ENCODE data around the gene CGB5.
A peak's percentile ranks its signal among the peaks of the same experiment; 100 is the strongest.
"Not testable (repeated sequence)": the region's sequence is repeated elsewhere in the genome, so short reads cannot be mapped to it uniquely, and the experiment has no call there.

Gene CGB5

DNA sequence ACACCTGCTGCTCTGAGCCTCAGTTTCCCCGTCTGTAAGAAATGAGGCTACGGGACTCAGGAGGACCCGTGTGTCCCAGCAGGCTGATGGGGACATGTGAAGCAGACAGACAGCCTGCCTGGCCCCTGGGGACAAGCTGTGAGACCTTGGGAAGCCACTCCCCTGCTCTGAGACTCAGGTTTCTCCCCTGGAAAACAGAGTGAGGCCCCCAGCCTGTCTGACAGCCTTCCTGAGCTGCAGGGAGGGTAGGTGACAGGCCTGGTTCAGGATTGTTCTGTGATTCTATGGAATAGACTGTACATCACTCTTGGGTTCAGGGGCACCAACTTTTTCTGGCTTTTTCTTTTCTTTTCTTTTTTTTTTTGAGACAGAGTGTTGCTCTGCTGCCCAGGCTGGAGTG is 23.9 kb downstream of the CGB5 start:
- no peak overlapping the region for H3K9ac ChIP-seq
- no peaks in the 10 kb centered on the region for H3K36me3 ChIP-seq
- no peak overlapping the region for H3K4me3 ChIP-seq
- H3K27me3 ChIP-seq = peaks cover 55 to 68% (median 64%) of the 10 kb centered on the region in 11 experiments
- H3K27ac ChIP-seq = no peak overlapping the region
- no peak for TF ChIP-seq Cebpa-rat (IDR thresholded peaks at IDR 0.05)
- peaks cover 0 to 10% (median 0%) of the 10 kb centered on the region in 11 experiments; a peak in 1 of 22 replicates for H3K9me3 ChIP-seq (replicated peaks in 1 of 11)
- peaks cover 0 to 8% (median 0%) of the 10 kb centered on the region in 11 experiments; a peak in 4 of 22 replicates for H4K20me1 ChIP-seq
- peak overlapping the region in 1 of 11 experiments; percentile 12; a peak in 1 of 22 replicates for H3K4me2 ChIP-seq
- peaks cover 0 to 4% (median 0%) of the 10 kb centered on the region in 10 experiments; a peak in 1 of 20 replicates for H3K4me1 ChIP-seq

DNA sequence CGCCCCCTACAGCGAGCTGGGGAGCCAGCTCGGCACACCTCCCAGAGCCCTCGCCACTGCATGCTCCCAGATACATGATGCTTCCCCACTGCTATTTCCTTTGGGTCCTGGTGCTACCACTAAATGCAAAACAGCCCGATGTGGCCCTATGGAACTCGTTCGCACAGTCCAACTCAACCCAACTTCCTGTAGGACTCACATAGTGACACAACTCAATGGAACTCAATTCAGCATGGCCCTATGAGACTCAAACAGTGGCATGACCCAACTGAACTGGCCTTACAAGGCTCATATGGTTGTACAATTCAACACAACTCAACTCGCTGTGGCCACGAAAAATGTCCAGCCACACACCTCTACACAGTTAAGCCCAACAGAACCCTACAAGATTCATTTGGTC is 25.4 kb downstream of the CGB5 start:
- no peak overlapping the region for H3K4me2 ChIP-seq
- H3K27me3 ChIP-seq = peaks cover 41 to 54% (median 49%) of the 10 kb centered on the region in 11 experiments
- no peak overlapping the region for H3K27ac ChIP-seq
- peaks cover 0 to 8% (median 0%) of the 10 kb centered on the region in 11 experiments; a peak in 4 of 22 replicates for H4K20me1 ChIP-seq
- peaks cover 0 to 10% (median 0%) of the 10 kb centered on the region in 11 experiments; a peak in 1 of 22 replicates for H3K9me3 ChIP-seq (replicated peaks in 1 of 11)
- no peaks in the 10 kb centered on the region for H3K36me3 ChIP-seq
- H3K4me3 ChIP-seq = no peak overlapping the region
- H3K4me1 ChIP-seq = peaks cover 0 to 9% (median 4%) of the 10 kb centered on the region in 10 experiments; a peak in 10 of 20 replicates
- no peak overlapping the region for H3K9ac ChIP-seq
- no peak for TF ChIP-seq Cebpa-rat (IDR thresholded peaks at IDR 0.05)

- Histone ChIP-seq H3K9me3 (replicated peaks in 1 of 11) (peaks cover 0 to 10% (median 0%) of the 10 kb centered on the region in 11 experiments; a peak in 1 of 22 replicates), H3K36me3 (no peaks in the 10 kb centered on the region), H3K27me3 (peaks cover 27 to 40% (median 35%) of the 10 kb centered on the region in 11 experiments), H4K20me1 (peaks cover 0 to 8% (median 0%) of the 10 kb centered on the region in 11 experiments; a peak in 1 of 22 replicates), H3K9ac (no peak overlapping the region), H3K4me1 (peaks cover 0 to 11% (median 7%) of the 10 kb centered on the region in 10 experiments; a peak in 10 of 20 replicates), H3K27ac (no peak overlapping the region), H3K4me2 (no peak overlapping the region), H3K4me3 (no peak overlapping the region)
- TF ChIP-seq Cebpa-rat (IDR thresholded peaks at IDR 0.05) = no peak
These were observed 26.8 kb downstream of the CGB5 start for GRCh38 chr19:49070416-49070815.

DNA sequence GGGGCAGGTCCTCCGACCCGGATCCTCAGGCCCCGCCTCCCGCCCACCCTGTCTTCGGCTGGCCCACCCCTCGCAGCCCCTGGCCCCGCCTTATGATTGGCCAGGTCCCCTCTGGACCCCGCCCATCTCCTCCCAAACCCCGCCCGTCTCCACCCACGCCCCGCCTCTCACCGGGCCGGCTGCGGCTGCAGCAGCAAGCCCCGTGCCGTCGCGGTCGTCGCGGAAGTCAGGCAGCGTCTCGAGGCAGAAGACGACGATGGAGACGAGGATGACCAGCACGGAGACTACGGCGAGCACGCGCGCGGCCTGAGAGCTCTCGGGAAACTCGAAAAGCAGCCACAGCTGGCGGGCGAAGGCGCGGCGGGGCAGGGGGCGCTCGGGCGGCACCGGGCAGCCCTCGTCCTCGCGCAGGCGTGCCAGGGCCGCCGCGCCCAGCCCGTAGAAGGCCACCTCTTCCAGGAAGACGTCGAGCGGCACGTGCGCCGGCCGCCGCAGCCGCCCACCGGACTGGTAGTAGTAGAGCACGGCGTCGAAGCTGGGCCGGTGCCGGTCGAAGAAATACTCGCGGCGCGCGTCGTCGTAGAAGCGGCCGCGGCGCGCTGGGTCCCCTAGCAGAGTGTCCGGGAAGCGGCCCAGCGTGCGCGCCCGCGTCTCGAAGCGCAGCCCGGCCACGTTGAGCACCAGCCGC is 28.4 kb downstream of the CGB5 start:
- Histone ChIP-seq H3K27ac (no peak overlapping the region), H3K9me3 (replicated peaks in 1 of 11) (peaks cover 0 to 10% (median 0%) of the 10 kb centered on the region in 11 experiments; a peak in 1 of 22 replicates), H3K9ac (no peak overlapping the region), H4K20me1 (no peaks in the 10 kb centered on the region), H3K4me1 (peaks cover 0 to 11% (median 7%) of the 10 kb centered on the region in 10 experiments; a peak in 10 of 20 replicates), H3K36me3 (no peaks in the 10 kb centered on the region), H3K27me3 (peaks cover 11 to 24% (median 19%) of the 10 kb centered on the region in 11 experiments), H3K4me2 (no peak overlapping the region), H3K4me3 (no peak overlapping the region)
- TF ChIP-seq Cebpa-rat (IDR thresholded peaks at IDR 0.05) = no peak

DNA sequence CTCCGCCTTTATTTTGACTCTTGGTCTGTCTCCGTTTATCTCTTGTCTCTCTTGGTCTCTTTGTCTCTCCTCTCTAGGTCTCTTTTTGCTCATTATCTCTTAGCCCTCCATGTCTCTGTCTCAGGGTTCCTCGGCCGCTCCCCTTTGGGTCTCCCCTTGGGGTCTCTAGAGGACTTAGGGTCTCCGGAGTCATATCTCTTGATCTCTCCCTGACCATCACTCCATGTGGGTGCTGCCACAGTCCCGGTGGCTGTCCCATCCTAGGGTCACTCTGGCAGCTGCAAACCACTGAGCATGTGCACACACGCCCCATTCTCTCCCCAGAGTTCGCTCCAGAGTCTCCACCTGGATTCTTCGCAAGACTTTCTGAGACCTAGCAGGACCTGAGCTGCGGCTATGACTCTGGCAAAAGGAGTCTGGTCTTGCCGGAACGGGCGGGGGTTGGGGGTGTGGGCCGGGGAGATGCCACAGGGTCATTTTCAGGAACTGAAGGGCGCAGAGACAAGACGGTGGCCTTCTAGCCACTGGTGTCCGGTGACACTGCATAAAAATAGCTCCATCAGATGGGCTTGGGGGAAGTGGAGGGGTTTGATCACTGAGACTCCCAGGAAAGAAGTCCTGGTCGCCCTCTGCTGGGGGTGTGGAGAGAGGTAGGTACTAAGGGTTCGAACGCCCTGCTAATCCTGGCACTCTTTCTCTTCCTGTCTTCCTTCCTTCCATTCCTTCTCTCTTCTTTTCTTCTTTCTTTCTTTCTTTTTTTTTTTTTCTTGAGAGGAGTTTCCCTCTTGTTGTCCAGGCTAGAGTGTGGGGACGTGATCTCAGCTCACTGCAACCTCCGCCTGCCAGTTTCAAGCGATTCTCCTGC is 30.1 kb downstream of the CGB5 start:
- H3K27me3 ChIP-seq = peaks cover 0 to 7% (median 2%) of the 10 kb centered on the region in 11 experiments; a peak in 9 of 22 replicates
- peak overlapping the region in 6 of 11 experiments; percentile 2 to 48 (median 22); a peak in 9 of 22 replicates for H3K4me2 ChIP-seq
- peaks cover 0 to 11% (median 7%) of the 10 kb centered on the region in 10 experiments; a peak in 10 of 20 replicates for H3K4me1 ChIP-seq

DNA sequence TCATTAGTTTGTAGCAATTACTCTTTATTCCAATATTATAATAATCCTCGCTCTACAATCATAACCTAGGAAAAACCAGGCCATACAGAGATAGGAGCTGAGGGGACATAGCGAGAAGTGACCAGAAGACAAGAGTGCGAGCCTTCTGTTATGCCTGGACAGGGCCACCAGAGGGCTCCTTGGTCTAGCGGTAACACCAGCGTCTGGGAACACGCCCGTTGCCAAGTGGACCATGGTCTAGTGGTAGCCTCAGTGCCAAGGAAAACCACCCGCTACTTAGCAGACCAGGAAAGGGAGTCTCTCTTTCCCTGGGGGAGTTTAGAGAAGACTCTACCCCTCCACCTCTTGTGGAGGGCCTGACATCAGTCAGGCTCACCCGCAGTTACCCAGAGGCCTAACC is 31.2 kb downstream of the CGB5 start:
- H3K4me3 ChIP-seq, H3K4me2 ChIP-seq, H3K36me3 ChIP-seq, H3K27ac ChIP-seq, H3K27me3 ChIP-seq, H3K9ac ChIP-seq, H4K20me1 ChIP-seq: not testable (repeated sequence)
- Histone ChIP-seq H3K9me3 (replicated peaks in 1 of 11) (peaks cover 0 to 10% (median 0%) of the 10 kb centered on the region in 11 experiments; a peak in 1 of 22 replicates), H3K4me1 (peaks cover 0 to 11% (median 7%) of the 10 kb centered on the region in 10 experiments; a peak in 10 of 20 replicates)

More for the DNA sequence above, 30.1 kb downstream of the CGB5 start:
- Histone ChIP-seq H4K20me1 (no peaks in the 10 kb centered on the region), H3K36me3 (no peaks in the 10 kb centered on the region), H3K9ac (no peak overlapping the region; a peak in 1 of 22 replicates), H3K9me3 (replicated peaks in 1 of 11) (peaks cover 0 to 10% (median 0%) of the 10 kb centered on the region in 11 experiments; a peak in 1 of 22 replicates), H3K27ac (no peak overlapping the region), H3K4me3 (no peak overlapping the region)
- TF ChIP-seq Cebpa-rat (IDR thresholded peaks at IDR 0.05) = no peak

- Histone ChIP-seq H3K4me2 (no peak overlapping the region), H3K4me3 (no peak overlapping the region), H3K9ac (no peak overlapping the region), H4K20me1 (peaks cover 0 to under 1% (median 0%) of the 10 kb centered on the region in 11 experiments; a peak in 6 of 22 replicates), H3K27me3 (no peaks in the 10 kb centered on the region), H3K4me1 (peaks cover 4 to 10% (median 6%) of the 10 kb centered on the region in 10 experiments; a peak in 18 of 20 replicates), H3K36me3 (no peaks in the 10 kb centered on the region), H3K9me3 (replicated peaks in 1 of 11) (peaks cover 0 to 8% (median 0%) of the 10 kb centered on the region in 11 experiments; a peak in 2 of 22 replicates), H3K27ac (no peak overlapping the region)
- no peak for TF ChIP-seq Cebpa-rat (IDR thresholded peaks at IDR 0.05)
These were observed 36.7 kb downstream of the CGB5 start for GRCh38 chr19:49080392-49080791.

- peaks cover 5 to 10% (median 8%) of the 10 kb centered on the region in 11 experiments; a peak in 21 of 22 replicates for H4K20me1 ChIP-seq
These were observed 37.6 kb downstream of the CGB5 start for GRCh38 chr19:49081273-49081672.

More at GRCh38 chr19:49081273-49081672, 37.6 kb downstream of the CGB5 start:
- Histone ChIP-seq H3K4me3 (no peak overlapping the region), H3K9me3 (replicated peaks in 1 of 11) (peaks cover 0 to 8% (median 0%) of the 10 kb centered on the region in 11 experiments; a peak in 2 of 22 replicates), H3K36me3 (peaks cover 0 to 3% (median 1%) of the 10 kb centered on the region in 11 experiments; a peak in 14 of 22 replicates), H3K9ac (no peak overlapping the region; a peak in 1 of 22 replicates), H3K27ac (no peak overlapping the region), H3K4me1 (peaks cover 5 to 12% (median 7%) of the 10 kb centered on the region in 10 experiments), H3K4me2 (no peak overlapping the region), H3K27me3 (no peaks in the 10 kb centered on the region)
- TF ChIP-seq Cebpa-rat (IDR thresholded peaks at IDR 0.05) = no peak
